ENCODE results near the gene PDE4B.

PDE4B gene

DNA sequence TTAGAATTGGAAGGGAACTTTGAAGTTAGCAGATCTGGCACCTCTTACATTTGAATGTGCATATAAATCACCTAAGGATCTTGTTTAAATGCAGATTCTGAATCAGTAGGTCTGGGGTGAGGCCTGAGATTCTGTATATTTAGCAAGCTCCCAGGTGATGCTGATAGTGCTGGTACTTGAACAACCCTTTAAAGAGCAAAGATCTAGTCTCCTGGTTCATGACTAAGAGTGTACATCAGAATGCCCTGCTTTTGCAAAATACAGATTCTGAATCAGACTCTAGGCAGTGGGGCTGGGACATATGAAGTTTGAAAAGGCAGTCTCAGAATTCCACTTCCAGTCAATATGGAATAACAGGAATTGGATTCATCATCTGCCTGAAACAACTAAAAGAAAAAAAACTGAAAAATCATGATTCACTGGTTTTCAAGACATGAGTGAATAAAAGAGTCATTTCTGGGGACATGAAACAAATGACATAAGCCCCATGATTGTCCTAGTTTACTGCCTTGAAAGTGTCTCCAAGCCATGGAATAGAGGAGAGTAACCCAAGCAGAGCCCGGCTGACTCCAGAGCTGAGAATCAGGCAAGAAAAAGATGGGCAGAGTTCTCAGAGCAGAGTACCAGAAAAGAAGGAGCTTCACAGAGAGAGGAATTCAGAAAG, 591.7 kb downstream of the PDE4B start:
- no peaks in the 10 kb centered on the region for H3K4me1 ChIP-seq
- no peak overlapping the region for H3K4me3 ChIP-seq (ENCODE audit: low read depth, low read length)
- TF ChIP-seq, protein P1, sequence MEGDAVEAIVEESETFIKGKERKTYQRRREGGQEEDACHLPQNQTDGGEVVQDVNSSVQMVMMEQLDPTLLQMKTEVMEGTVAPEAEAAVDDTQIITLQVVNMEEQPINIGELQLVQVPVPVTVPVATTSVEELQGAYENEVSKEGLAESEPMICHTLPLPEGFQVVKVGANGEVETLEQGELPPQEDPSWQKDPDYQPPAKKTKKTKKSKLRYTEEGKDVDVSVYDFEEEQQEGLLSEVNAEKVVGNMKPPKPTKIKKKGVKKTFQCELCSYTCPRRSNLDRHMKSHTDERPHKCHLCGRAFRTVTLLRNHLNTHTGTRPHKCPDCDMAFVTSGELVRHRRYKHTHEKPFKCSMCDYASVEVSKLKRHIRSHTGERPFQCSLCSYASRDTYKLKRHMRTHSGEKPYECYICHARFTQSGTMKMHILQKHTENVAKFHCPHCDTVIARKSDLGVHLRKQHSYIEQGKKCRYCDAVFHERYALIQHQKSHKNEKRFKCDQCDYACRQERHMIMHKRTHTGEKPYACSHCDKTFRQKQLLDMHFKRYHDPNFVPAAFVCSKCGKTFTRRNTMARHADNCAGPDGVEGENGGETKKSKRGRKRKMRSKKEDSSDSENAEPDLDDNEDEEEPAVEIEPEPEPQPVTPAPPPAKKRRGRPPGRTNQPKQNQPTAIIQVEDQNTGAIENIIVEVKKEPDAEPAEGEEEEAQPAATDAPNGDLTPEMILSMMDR (IDR thresholded peaks at IDR 0.05; ENCODE audit: low read depth, low read length), result no peak
- H3K27me3 ChIP-seq, result no peaks in the 10 kb centered on the region
- H3K9me3 ChIP-seq, result no peaks in the 10 kb centered on the region
- no peak for DNase-seq
- no peaks in the 10 kb centered on the region for H3K36me3 ChIP-seq

DNA sequence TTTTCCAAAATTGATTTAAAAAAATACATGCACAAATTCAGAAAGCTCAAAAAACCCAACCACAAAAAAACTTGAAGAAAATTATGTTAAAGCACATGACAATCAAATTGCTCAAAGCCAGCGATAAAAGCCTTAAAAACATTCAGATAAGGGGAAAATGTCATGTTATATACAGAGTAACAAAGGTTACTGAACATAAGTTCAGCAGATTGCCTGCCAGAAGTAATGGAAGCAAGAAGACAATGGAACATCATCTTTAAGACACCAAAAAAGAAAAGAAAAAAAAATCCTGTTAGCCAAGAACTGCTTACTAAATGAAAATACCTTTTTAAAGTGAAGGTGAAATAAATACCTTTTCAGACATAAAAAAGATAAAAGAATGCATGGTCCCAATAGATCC, 594.0 kb downstream of the PDE4B start:
- H3K4me1 ChIP-seq, result no peaks in the 10 kb centered on the region
- H3K27me3 ChIP-seq, result no peaks in the 10 kb centered on the region
- DNase-seq, result no peak
- TF ChIP-seq, protein P1 (IDR thresholded peaks at IDR 0.05; ENCODE audit: low read depth, low read length), result no peak
- no peak overlapping the region for H3K4me3 ChIP-seq (ENCODE audit: low read depth, low read length)
- H3K9me3 ChIP-seq, result no peaks in the 10 kb centered on the region
- H3K36me3 ChIP-seq, result no peaks in the 10 kb centered on the region

DNA sequence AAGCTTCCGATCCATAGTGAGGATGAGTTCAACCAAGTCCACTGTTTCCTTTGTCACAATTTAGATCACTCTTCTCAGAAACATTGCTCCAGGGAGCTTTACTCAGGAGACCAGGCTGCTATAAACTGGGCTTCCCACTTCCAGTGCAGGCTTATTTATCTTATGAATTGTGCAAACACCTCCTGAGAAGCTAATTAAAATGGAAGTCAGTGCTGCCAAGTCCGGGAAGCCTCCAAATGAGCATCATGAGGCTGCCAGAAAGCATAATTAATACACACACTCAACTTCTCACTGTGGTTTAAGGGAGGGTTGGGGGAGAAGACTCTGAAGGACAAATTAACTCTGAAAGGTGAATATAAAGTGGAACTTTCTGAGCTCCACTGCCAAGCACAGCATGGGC, 596.2 kb downstream of the PDE4B start:
- TF ChIP-seq, protein P1 (IDR thresholded peaks at IDR 0.05; ENCODE audit: low read depth, low read length), result no peak
- Histone ChIP-seq H3K4me3 (ENCODE audit: low read depth, low read length) (no peak overlapping the region), H3K4me1 (no peaks in the 10 kb centered on the region)

DNA sequence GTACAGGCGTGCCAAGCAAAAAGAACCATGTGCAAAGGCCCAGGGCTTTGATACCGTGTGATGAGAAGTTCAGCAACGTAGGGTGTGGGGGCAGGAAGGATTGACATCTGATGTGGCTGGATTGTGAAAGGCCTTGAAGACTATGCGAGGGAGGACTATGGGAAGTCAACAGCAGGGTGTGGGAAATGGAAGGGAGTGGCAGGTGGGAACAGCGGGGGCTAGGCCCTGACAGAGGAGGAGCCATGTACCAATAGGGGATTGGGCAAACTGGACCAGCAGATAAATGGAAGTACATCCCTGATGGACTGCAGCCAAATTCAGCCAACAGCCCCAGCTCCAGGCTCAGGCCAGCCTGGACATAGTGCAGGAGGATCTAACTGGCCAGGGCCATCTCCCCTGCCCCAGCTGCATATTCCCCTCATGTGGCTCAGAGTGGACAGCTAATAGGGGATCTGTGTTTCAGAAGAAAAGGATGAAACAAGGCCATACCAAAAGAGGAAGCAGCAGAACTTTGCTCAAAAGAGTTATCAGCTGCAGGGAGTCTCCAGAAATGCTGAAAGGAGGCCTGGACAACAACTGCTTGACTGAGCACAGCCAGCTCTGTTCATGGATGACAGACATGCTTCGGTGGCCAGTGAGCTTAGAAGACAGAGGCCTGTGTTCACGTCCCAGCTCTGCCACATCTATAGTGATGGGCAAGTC, 601.0 kb downstream of the PDE4B start:
- Histone ChIP-seq H3K4me1 (no peaks in the 10 kb centered on the region), H3K4me3 (ENCODE audit: low read depth, low read length) (no peak overlapping the region)
- DNase-seq, result no peak

More for the DNA sequence above, 596.2 kb downstream of the PDE4B start:
- no peak for DNase-seq
- H3K36me3 ChIP-seq, result no peaks in the 10 kb centered on the region
- no peaks in the 10 kb centered on the region for H3K9me3 ChIP-seq
- H3K27me3 ChIP-seq, result no peaks in the 10 kb centered on the region

DNA sequence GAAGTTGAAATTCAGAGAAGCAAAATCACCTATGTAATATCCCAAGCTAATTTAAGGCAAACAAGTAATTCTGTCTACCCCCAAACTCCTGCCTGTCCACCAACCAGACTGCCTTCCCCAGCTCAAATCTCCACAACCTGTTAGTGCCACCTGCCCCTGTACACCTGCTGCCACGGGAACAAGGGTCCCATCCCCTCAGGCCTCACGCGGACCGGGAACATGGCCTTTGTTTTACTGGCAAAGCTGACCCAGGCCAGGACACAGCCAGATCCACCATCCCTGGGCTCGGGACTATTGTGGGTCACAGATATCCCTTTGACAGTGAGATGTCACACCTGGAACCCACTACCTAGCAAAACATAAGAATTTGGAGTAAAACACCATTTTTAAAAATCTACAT, 601.9 kb downstream of the PDE4B start:
- no peaks in the 10 kb centered on the region for H3K36me3 ChIP-seq
- TF ChIP-seq, protein P1 (IDR thresholded peaks at IDR 0.05; ENCODE audit: low read depth, low read length), result no peak
- no peak for DNase-seq
- H3K27me3 ChIP-seq, result no peaks in the 10 kb centered on the region
- no peaks in the 10 kb centered on the region for H3K9me3 ChIP-seq
- H3K4me3 ChIP-seq (ENCODE audit: low read depth, low read length), result no peak overlapping the region
- no peaks in the 10 kb centered on the region for H3K4me1 ChIP-seq

More for the DNA sequence above, 601.0 kb downstream of the PDE4B start:
- TF ChIP-seq, protein P1 (IDR thresholded peaks at IDR 0.05; ENCODE audit: low read depth, low read length), result no peak
- H3K36me3 ChIP-seq, result no peaks in the 10 kb centered on the region
- no peaks in the 10 kb centered on the region for H3K9me3 ChIP-seq
- H3K27me3 ChIP-seq, result no peaks in the 10 kb centered on the region

Measured in BE2C (cell line).